Measurements from ENCODE around the gene TAF1L.
A peak's percentile ranks its signal among the peaks of the same experiment; 100 is the strongest.

TAF1L gene

DNA sequence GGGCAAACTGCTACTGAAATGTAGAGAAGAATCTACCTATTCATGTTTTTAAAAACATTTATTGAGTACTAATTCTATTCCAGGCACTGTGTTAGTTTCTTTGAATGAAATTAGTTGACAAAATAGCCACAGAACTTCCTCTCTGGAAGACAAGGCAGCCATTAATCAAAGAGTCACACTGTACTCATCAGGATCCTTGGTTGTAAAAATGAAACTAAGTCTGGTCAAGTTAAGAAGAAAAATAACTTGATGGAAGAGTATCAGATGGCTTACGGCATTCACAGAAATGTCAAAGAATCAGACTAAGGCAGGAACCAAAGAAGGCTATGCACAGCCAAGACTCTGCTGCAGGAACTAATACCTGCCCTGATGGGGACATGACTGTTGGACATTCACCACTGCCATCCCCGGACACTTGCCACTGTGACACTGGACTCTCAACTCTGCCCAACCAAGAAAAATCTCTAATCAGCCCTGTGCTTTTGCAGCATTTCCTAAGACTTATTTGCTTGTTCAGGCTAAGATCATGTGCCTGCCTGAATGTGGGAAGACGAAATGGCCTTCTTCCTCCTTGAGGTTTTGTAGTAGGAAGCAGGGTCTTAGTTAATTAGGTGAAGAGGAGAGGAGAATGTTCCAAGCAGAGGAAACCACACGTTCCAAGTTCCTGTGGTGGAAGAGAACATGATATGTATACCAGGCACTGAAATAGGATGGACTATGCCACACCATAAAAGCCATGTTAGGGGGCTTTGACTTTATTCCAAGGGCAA, 39.2 kb downstream of the TAF1L start:
- DNase-seq (ENCODE audit: low read depth in 1 of 2, low spot score in 1 of 2): no peak

DNA sequence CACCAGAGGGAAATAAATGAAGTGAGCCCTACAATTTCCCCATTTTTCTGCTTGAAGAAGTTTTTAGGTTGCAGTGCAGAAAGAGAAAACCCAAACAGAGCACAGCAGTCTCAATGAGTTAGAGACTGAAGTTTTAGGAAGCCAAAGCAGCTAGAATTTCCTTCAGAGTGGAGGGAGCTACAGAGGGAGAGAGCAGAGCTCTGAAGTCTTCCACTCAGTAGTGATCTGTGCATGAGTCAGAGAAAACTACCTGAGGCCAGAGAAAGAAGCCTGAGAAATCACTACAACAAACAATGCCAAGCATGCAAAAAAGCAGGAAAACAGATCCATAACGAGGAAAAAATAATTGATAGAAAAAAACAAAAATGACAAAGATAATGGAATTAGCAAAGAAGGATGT, 44.6 kb downstream of the TAF1L start:
- no peak for DNase-seq (ENCODE audit: low read depth in 1 of 2, low spot score in 1 of 2)

DNA sequence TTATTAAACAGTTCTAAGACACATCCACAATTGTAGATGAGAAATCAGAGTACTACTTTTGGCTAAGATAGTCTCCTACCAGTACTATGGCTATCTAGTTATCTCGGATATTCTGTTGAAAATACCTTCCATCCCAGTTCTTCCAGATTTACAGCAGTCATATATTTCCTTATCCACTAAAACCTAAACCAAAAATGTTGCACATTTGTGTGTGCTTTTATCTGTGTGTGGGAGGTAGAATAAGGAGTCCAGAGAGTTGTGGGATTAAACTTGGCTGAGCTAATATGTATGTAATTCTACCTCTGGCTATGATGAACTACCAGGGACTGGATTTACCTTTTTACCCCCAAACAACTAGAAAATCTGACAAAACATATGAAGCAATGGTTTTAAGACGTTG, 45.0 kb downstream of the TAF1L start:
- no peak for DNase-seq (ENCODE audit: low read depth in 1 of 2, low spot score in 1 of 2)

DNA sequence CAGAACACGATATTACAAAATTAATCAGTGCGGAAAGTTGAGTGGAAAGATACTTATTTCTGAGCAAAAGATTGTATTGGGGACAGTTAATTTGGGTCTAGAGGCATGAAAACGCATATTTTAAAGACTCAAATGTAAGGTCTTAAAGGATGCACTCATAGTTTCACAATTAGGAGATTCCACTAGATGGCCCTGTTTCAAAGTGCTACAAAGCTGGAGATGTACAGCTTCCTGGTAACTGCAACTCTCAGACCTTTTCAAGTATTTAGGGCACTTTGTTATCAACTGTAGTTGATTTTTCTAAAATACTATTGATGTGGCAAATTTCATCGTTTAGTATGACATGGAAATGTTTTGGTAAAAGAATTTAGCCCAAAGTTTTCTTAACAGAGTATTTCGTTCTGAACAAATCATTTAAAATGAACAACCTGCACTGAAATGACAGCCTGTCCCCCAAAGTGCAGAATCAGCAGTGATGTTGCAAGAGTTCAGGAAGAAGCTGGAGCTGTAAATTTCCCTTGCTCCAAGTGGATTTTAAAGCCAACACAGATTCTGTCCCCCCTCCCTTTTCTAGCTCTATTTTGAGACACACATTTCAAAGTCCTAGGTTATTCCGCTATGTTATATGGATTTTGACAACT, 46.3 kb downstream of the TAF1L start:
- no peak for DNase-seq (ENCODE audit: low read depth in 1 of 2, low spot score in 1 of 2)

DNA sequence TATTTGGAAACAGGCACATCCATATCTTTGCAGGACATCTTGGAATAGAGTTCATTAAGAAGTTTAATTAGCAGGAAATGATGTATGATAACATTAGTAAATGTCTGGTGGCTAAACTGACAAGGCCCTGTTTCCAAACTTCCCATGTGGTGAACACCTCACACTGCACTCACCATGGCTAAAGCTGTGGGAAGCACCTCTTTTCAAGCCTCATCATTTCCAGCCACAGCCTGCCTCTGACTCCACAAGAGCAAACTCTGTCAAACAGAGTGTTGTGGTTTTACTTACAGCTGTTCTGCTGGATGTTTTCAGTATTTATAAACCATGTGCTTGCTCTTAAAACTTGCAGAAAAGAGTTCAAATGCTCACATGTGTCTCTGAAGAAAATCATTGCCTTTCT, 47.6 kb downstream of the TAF1L start:
- DNase-seq (ENCODE audit: low read depth in 1 of 2, low spot score in 1 of 2): no peak

DNA sequence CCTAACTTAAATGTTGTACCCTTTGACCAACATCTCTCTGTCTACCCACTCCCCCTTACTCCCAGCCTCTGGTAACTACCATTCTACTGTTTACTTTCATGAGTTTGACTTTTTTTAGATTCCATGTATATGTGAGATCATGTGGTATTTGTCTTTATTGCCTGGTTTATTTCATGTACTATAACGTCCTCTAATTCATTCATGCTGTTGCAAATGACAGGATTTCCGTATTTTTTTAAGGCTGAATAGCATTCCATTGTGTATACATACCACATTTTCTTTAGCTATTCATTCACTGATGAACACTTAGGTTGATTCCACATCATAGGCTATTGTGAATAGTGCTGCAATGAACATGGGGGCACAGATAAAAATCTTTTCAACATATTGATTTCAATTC, 50.7 kb downstream of the TAF1L start:
- DNase-seq (ENCODE audit: low read depth in 1 of 2, low spot score in 1 of 2): no peak

DNA sequence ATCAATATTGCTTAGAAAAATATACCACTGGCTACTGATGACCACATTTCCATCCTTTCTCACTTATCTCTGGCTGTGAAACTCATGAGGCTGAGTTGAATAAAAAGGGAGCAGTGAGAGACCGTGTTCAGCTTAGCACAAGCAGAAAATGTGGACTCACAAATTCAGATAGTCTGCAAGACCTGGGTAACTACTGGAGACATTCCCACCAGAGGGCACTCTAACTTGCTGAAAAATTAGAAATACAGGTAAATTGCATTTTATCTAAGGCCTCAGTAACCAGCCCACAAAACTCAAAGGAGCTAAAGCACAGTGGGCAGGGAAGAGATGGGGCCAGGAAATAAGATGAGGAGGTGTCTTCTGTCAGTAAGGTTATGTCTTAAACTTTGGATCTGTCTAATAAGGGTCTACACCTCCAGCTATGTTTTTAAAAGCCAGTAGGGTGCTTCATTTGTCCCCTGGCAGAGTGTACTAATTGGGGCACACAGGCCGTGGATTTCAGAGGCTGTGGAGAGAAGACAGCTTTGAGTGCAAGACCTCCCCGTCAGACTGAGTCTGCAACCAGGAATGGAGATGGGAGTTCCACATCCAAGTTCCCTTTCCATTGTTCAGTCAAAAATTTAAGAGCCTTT, 53.8 kb downstream of the TAF1L start:
- no peak for DNase-seq (ENCODE audit: low read depth in 1 of 2, low spot score in 1 of 2)

DNA sequence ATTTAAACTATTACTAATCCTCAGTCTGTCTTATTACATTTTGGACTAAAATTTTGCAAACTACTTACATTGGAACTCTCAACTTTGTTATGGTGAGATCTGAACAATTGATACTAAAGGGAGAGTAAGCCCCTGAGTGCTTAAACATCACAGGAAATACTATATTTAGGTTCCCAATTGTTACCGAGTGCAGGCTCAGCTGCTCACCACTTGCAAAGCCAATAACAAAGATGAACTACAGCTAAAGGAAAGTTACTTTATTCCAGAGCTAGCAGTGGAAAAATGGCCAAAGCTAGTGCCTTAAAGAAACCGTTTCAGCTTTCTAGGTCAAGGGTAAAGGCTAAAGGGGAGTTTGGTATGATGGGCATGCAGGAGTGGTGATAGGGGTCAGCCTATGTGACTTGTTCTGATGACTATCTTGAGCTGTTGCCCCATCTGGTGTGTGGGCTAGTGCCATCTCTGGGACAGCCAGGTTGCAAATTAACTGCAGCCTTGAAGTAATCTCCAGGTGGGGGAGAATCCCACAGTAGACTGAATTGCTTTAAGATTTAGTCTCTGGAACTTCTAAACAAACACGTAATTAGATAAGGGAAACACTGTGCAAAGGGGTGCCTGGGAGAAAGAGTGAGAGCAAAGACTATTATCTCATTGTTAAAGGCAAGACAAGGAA, 54.7 kb downstream of the TAF1L start:
- no peak for DNase-seq (ENCODE audit: low read depth in 1 of 2, low spot score in 1 of 2)

DNA sequence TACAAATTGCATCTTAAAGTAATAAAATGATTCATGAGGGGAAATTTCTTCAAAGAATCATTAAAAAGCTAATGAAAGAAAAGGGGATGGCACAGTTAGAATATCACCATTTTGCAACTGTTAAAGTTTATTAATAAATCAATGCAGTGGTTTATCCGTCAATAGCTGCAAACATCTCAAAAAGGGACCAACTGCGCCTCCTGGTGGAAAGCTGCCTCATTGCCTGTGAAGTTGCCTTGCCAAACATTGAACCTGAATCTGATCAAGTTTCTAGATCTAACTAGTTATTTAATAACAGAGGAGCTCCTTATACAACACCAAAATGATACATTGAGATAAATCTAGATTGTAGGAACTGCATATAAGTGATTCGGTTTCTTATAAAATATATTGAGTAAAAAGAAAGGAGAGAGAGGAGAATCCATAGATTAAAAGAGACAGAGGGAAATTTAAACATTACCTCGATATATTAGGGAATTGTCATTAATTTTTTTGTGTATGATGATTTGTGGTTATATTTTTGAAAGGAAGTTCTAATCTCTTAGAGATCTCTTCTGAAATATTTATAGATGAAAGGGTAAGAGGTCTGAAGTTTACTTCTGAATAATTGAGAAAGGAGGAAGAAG, 55.6 kb downstream of the TAF1L start:
- DNase-seq (ENCODE audit: low read depth in 1 of 2, low spot score in 1 of 2): peak; percentile 62 to 76
